Activated CD8-positive, alpha-beta memory T cell treated with anti-CD3 and anti-CD28 coated beads for 36 hours (primary cell): ENCODE data around the gene B3GALT5. TPM values are rescaled to one million over a fixed set of nuclear protein-coding genes. Genes with fewer than 3 reads are reported as not detected.

Source experiments
- CTCF ChIA-PET: fragments of 350-600 bp; sonication (Branson Sonifier 250); formaldehyde crosslinking; loops from one replicate; lab custom pipeline; 2021; ENCODE audit warnings: antibody characterized with exemption; lab: Charles Lee
- POLR2A ChIA-PET: fragments of 350-600 bp; sonication (Branson Sonifier 250); formaldehyde crosslinking; loops from one replicate; lab custom pipeline; 2021; ENCODE audit warnings: antibody characterized with exemption; lab: Charles Lee
- total RNA-seq, 2 experiments: library from RNA; stranded (reverse); gene quantifications; one replicate each; pipeline ENCODE4 v1.2.3, GENCODE V29; 2021

Gene B3GALT5
- total RNA-seq, 2 experiments from 2014 or later = not detected

- ChIA-PET POLR2A (no interaction called here), CTCF (no interaction called here)
Observed at GRCh38 chr21:39602076-39602689, 10.6 kb upstream of the B3GALT5 start.

- CTCF ChIA-PET = no interaction called here
- POLR2A ChIA-PET = no interaction called here
Observed at GRCh38 chr21:39602793-39603192, 9.9 kb upstream of the B3GALT5 start.

- ChIA-PET CTCF (no interaction called here), POLR2A (no interaction called here)
Observed at GRCh38 chr21:39604951-39605350, 7.8 kb upstream of the B3GALT5 start.

GRCh38 chr21:39610703-39611102 lies 2.0 kb upstream of the B3GALT5 start:
- ChIA-PET POLR2A (no interaction called here), CTCF (no interaction called here)

- ChIA-PET CTCF (no interaction called here), POLR2A (no interaction called here)
Observed at GRCh38 chr21:39611551-39612190, 1.1 kb upstream of the B3GALT5 start.

GRCh38 chr21:39613041-39613934 lies 548 bp downstream of the B3GALT5 start:
- POLR2A ChIA-PET = no interaction called here

GRCh38 chr21:39616211-39616772 lies 3.6 kb downstream of the B3GALT5 start:
- CTCF ChIA-PET = no interaction called here
- POLR2A ChIA-PET = no interaction called here

More at GRCh38 chr21:39613041-39613934, 548 bp downstream of the B3GALT5 start:
- CTCF ChIA-PET = no interaction called here

- ChIA-PET CTCF (no interaction called here), POLR2A (no interaction called here)
Observed at GRCh38 chr21:39620856-39621255, 8.1 kb downstream of the B3GALT5 start.

- POLR2A ChIA-PET = no interaction called here
- CTCF ChIA-PET = no interaction called here
Observed at GRCh38 chr21:39625211-39625895, 12.6 kb downstream of the B3GALT5 start.

GRCh38 chr21:39628385-39628784 lies 15.6 kb downstream of the B3GALT5 start:
- ChIA-PET CTCF (no interaction called here), POLR2A (no interaction called here)

- ChIA-PET CTCF (no interaction called here), POLR2A (no interaction called here)
Observed at GRCh38 chr21:39630191-39630591, 17.5 kb downstream of the B3GALT5 start.

GRCh38 chr21:39630827-39631226 lies 18.1 kb downstream of the B3GALT5 start:
- POLR2A ChIA-PET = no interaction called here

GRCh38 chr21:39631842-39632562 lies 19.3 kb downstream of the B3GALT5 start:
- POLR2A ChIA-PET = no interaction called here
- CTCF ChIA-PET = no interaction called here

More at GRCh38 chr21:39630827-39631226, 18.1 kb downstream of the B3GALT5 start:
- CTCF ChIA-PET = no interaction called here

GRCh38 chr21:39632796-39633442 lies 20.2 kb downstream of the B3GALT5 start:
- CTCF ChIA-PET = no interaction called here
- POLR2A ChIA-PET = no interaction called here

GRCh38 chr21:39633770-39634181 lies 21.0 kb downstream of the B3GALT5 start:
- ChIA-PET POLR2A (no interaction called here), CTCF (no interaction called here)

GRCh38 chr21:39634507-39634906 lies 21.8 kb downstream of the B3GALT5 start:
- CTCF ChIA-PET = no interaction called here
- POLR2A ChIA-PET = no interaction called here

GRCh38 chr21:39637197-39637970 lies 24.6 kb downstream of the B3GALT5 start:
- POLR2A ChIA-PET = no interaction called here
- CTCF ChIA-PET = no interaction called here

- POLR2A ChIA-PET = no interaction called here
- CTCF ChIA-PET = no interaction called here
Observed at GRCh38 chr21:39637971-39638240, 25.2 kb downstream of the B3GALT5 start.
